Lower lobe of right lung (tissue), 2 donors: ENCODE data around the gene FAT3. TPM values are rescaled to one million over a fixed set of nuclear protein-coding genes. Genes with fewer than 3 reads are reported as not detected.

Source experiments
- ATAC-seq, 2 donors: fragments of 200-7000 bp; cut with Tn5 transposase; one replicate each; pipeline ENCODE4 v1.9.1; 2020 to 2022; ENCODE audit warnings: mild to moderate bottlenecking in 2 of 2, moderate library complexity in 2 of 2
- DNase-seq: peaks from one replicate; pipeline ENCODE4 v3.0.0-alpha.2; 2020
- H3K27ac ChIP-seq: fragments of 200-600 bp; one replicate; pipeline ENCODE4 v1.8.0; 2022
- H3K27me3 ChIP-seq: fragments of 200-600 bp; one replicate; pipeline ENCODE4 v1.8.0; 2022; ENCODE audit warnings: low read depth
- H3K36me3 ChIP-seq: fragments of 200-600 bp; one replicate; pipeline ENCODE4 v1.8.0; 2022; ENCODE audit warnings: mild to moderate bottlenecking
- H3K4me1 ChIP-seq: fragments of 200-600 bp; one replicate; pipeline ENCODE4 v1.8.0; 2022
- H3K4me3 ChIP-seq: fragments of 200-600 bp; one replicate; pipeline ENCODE4 v1.8.0; 2022; ENCODE audit warnings: mild to moderate bottlenecking
- H3K9me3 ChIP-seq: fragments of 200-600 bp; one replicate; pipeline ENCODE4 v1.8.0; 2022
- CTCF ChIP-seq: fragments of 200-600 bp; IDR thresholded peaks from one replicate; pipeline ENCODE4 v1.8.0; 2022; ENCODE audit warnings: antibody characterized with exemption, mild to moderate bottlenecking
- intact Hi-C: fragments of 100-400 bp; cut with DNase I; formaldehyde crosslinking; loops from one replicate; pipeline ENCODE4 v1.11.0; 2022
- total RNA-seq: library from RNA; stranded (reverse); fragmentation: NEBNext Ultra II Directional; extraction: Animal tissue kit (Norgen Biotek cat#: 25700); gene quantifications from one replicate; pipeline ENCODE4 v1.2.1, GENCODE V29; 2021
- donor health status: DM: no; HTN: yes; CAD: no; lungs with severe emphysema.

FAT3 gene
- total RNA-seq, 1 donor from 2014 or later: 7.9 TPM

GRCh38 chr11:92211576-92212167 is 12.9 kb upstream of the FAT3 start:
- Histone ChIP-seq H3K27me3 (no peaks in the 10 kb centered on the region), H3K4me3 (no peak overlapping the region), H3K36me3 (no peaks in the 10 kb centered on the region), H3K4me1 (no peaks in the 10 kb centered on the region), H3K9me3 (no peaks in the 10 kb centered on the region), H3K27ac (no peak overlapping the region)
- ATAC-seq (no peak), DNase-seq (no peak)
- peak; percentile 11 for TF ChIP-seq CTCF
- intact Hi-C loops: no loop called here

- Histone ChIP-seq H3K9me3 (no peaks in the 10 kb centered on the region), H3K27ac (no peak overlapping the region), H3K27me3 (no peaks in the 10 kb centered on the region), H3K36me3 (no peaks in the 10 kb centered on the region), H3K4me3 (no peak overlapping the region), H3K4me1 (no peaks in the 10 kb centered on the region)
- intact Hi-C loops: no loop called here
- DNase-seq (no peak), ATAC-seq (no peak)
- TF ChIP-seq CTCF: no peak
Observed at GRCh38 chr11:92212530-92212929, 12.1 kb upstream of the FAT3 start.

GRCh38 chr11:92216789-92217188 is 7.8 kb upstream of the FAT3 start:
- H3K4me1 ChIP-seq: no peaks in the 10 kb centered on the region
- TF ChIP-seq CTCF: no peak
- intact Hi-C loops: no loop called here
- DNase-seq (no peak), ATAC-seq (no peak)
- no peaks in the 10 kb centered on the region for H3K9me3 ChIP-seq
- H3K36me3 ChIP-seq: no peaks in the 10 kb centered on the region
- H3K4me3 ChIP-seq: no peak overlapping the region
- peaks cover 5% of the 10 kb centered on the region for H3K27me3 ChIP-seq
- H3K27ac ChIP-seq: no peak overlapping the region

- H3K4me1 ChIP-seq: no peaks in the 10 kb centered on the region
- H3K4me3 ChIP-seq: no peak overlapping the region
- no peak overlapping the region for H3K27ac ChIP-seq
- intact Hi-C loops: no loop called here
- H3K36me3 ChIP-seq: no peaks in the 10 kb centered on the region
- H3K9me3 ChIP-seq: no peaks in the 10 kb centered on the region
- no peak for TF ChIP-seq CTCF
- no peak for DNase-seq
- ATAC-seq: no peak
- peaks cover 16% of the 10 kb centered on the region for H3K27me3 ChIP-seq
Observed at GRCh38 chr11:92219476-92219875, 5.1 kb upstream of the FAT3 start.

- ATAC-seq (no peak), DNase-seq (no peak)
- Histone ChIP-seq H3K4me1 (peaks cover 4% of the 10 kb centered on the region), H3K4me3 (no peak overlapping the region), H3K36me3 (no peaks in the 10 kb centered on the region), H3K9me3 (no peaks in the 10 kb centered on the region), H3K27ac (no peak overlapping the region), H3K27me3 (peaks cover 44% of the 10 kb centered on the region)
- intact Hi-C loops: no loop called here
- TF ChIP-seq CTCF: no peak
Observed at GRCh38 chr11:92222701-92223100, 1.9 kb upstream of the FAT3 start.

- H3K4me1 ChIP-seq: peaks cover 4% of the 10 kb centered on the region
- DNase-seq (no peak), ATAC-seq (no peak)
- intact Hi-C loops: no loop called here
- no peaks in the 10 kb centered on the region for H3K36me3 ChIP-seq
- peaks cover 55% of the 10 kb centered on the region for H3K27me3 ChIP-seq
- H3K27ac ChIP-seq: no peak overlapping the region
- H3K4me3 ChIP-seq: peak overlapping the region; percentile 52
- H3K9me3 ChIP-seq: no peaks in the 10 kb centered on the region
- no peak for TF ChIP-seq CTCF
Observed at GRCh38 chr11:92224054-92224406, 588 bp upstream of the FAT3 start.
